ENCODE data around the gene PABPN1L. TPM values are rescaled to one million over a fixed set of nuclear protein-coding genes. Genes with fewer than 3 reads are reported as not detected.

Gene PABPN1L
- total and polyA plus RNA-seq, 2 of the 4 experiments (the other 2 are of a cell fraction): not detected

DNA sequence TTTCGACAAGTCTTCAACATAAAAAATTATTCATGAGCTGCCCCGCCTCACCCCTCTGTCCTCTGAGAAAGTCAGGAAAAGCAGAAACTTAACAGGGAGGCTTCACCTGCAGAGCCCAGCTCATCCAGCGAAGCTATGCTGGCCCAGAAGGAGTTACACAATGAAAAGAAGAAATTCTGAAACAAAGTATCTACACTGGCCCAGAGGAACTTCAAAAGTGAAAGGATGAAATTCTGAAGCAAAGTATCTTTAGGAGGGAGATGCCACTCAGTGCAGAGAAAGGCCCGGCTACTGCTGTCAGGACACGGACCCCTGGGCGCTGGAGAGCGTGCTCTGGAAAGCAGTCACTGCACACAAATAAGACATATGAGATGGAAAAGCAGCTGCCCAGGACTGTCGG is 11.3 kb downstream of the PABPN1L start:
- in situ Hi-C loops (cut with MboI; ENCODE audit: low sequenced_read_pairs): no loop called here
- no peak overlapping the region for H2AK5ac ChIP-seq (ENCODE audit: low read depth, low read length)
- dilution Hi-C loops (cut with HindIII; ENCODE audit: low sequenced_read_pairs, unreplicated experiment): no loop called here
- no peak overlapping the region for H2BK120ac ChIP-seq (ENCODE audit: low read depth, low read length)
- no peaks in the 10 kb centered on the region for H3K27me3 ChIP-seq (ENCODE audit: control insufficient read depth, insufficient read depth, low read length)
- no peak overlapping the region for H3K4ac ChIP-seq (ENCODE audit: low read depth, low read length)
- H3K79me1 ChIP-seq (ENCODE audit: low read depth in 1 of 2, low read length in 2 of 2): peaks cover 9 to 38% of the 10 kb centered on the region in 2 experiments
- ChIA-PET CTCF (no interaction called here), POLR2A (ENCODE audit: unreplicated experiment) (no interaction called here)
- no peaks in the 10 kb centered on the region for H3K9me3 ChIP-seq (ENCODE audit: control insufficient read depth, insufficient read depth, low read length)
- no peak overlapping the region for H3K4me3 ChIP-seq (ENCODE audit: insufficient read depth, low read depth, low read length)
- H4K20me1 ChIP-seq (ENCODE audit: insufficient read depth, low read length): peaks cover 24% of the 10 kb centered on the region
- no peak overlapping the region for H2AK9ac ChIP-seq (replicated peaks; ENCODE audit: low read depth, low read length, poor library complexity)
- H2BK15ac ChIP-seq (ENCODE audit: low read depth, low read length): no peak overlapping the region
- H3K56ac ChIP-seq (ENCODE audit: extremely low read depth, insufficient read depth, low read length): no peak overlapping the region
- DNase-seq (no peak), ATAC-seq (ENCODE audit: low read depth) (no peak)
- no peak overlapping the region for H2BK20ac ChIP-seq (ENCODE audit: low read depth, low read length)
- peaks cover 18% of the 10 kb centered on the region for H3K36me3 ChIP-seq (ENCODE audit: control insufficient read depth, insufficient read depth, low read length)
- H3K14ac ChIP-seq (replicated peaks; ENCODE audit: low read depth, low read length): no peak overlapping the region
- H4K8ac ChIP-seq (ENCODE audit: low read depth in 2 of 2, low read length in 2 of 2): no peak overlapping the region
- H4K91ac ChIP-seq (ENCODE audit: insufficient read depth, low read depth, low read length): no peak overlapping the region
- TF ChIP-seq, protein P1, sequence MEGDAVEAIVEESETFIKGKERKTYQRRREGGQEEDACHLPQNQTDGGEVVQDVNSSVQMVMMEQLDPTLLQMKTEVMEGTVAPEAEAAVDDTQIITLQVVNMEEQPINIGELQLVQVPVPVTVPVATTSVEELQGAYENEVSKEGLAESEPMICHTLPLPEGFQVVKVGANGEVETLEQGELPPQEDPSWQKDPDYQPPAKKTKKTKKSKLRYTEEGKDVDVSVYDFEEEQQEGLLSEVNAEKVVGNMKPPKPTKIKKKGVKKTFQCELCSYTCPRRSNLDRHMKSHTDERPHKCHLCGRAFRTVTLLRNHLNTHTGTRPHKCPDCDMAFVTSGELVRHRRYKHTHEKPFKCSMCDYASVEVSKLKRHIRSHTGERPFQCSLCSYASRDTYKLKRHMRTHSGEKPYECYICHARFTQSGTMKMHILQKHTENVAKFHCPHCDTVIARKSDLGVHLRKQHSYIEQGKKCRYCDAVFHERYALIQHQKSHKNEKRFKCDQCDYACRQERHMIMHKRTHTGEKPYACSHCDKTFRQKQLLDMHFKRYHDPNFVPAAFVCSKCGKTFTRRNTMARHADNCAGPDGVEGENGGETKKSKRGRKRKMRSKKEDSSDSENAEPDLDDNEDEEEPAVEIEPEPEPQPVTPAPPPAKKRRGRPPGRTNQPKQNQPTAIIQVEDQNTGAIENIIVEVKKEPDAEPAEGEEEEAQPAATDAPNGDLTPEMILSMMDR (conservative IDR thresholded peaks at IDR 0.05; ENCODE audit: low read depth, low read length): no peak
- TF ChIP-seq NFE2L2 (IDR thresholded peaks at IDR 0.05; ENCODE audit: low read depth, low read length) (no peak), FOS (IDR thresholded peaks at IDR 0.05; ENCODE audit: low read depth, low read length) (no peak), MXI1 (IDR thresholded peaks at IDR 0.05; ENCODE audit: borderline replicate concordance, low read depth, low read length) (no peak), RAD21 (IDR thresholded peaks at IDR 0.05; ENCODE audit: low read length) (no peak)
- H3K9ac ChIP-seq (ENCODE audit: low read depth, low read length): no peak overlapping the region
- no peak overlapping the region for H4K5ac ChIP-seq (ENCODE audit: low read depth, low read length)
- 0 out of 2 replicates have a peak, but pooled peaks cover 4% of the 10 kb centered on the region for H3K9me1 ChIP-seq (ENCODE audit: insufficient read depth, low read length)
- no peak overlapping the region for H3K23ac ChIP-seq (ENCODE audit: low read depth, low read length)
- WGBS, 2 experiments (ENCODE audit: extremely low coverage in 2 of 2, insufficient read length in 1 of 2): 100% methylated on average over 1 of the region's 8 CpGs
- H3K4me1 ChIP-seq (ENCODE audit: control insufficient read depth, insufficient read depth, low read length): peaks cover 9% of the 10 kb centered on the region
- no TSS peak for BruUV-seq (replicated peaks)
- H2BK5ac ChIP-seq (ENCODE audit: low read depth, low read length, poor library complexity, severe bottlenecking): no peak overlapping the region
- H3K27ac ChIP-seq (ENCODE audit: insufficient read depth, low read length): no peak overlapping the region
- no peak overlapping the region for H3K4me2 ChIP-seq (ENCODE audit: low read depth, low read length)
- H2AFZ ChIP-seq (replicated peaks; ENCODE audit: low read length, poor library complexity): no peak overlapping the region
- intact Hi-C loops (cut with micrococcal nuclease): loop anchor here (5.0 kb wide), 1 partner anchor 72 kb away; no protein-coding TSS in a partner anchor
- no peak overlapping the region for H3K18ac ChIP-seq (ENCODE audit: low read depth, low read length)

Measured in IMR-90 (cell line).